Fibroblast of lung (primary cell): Measurements from ENCODE around the gene PRDX6. TPM values are rescaled to one million over a fixed set of nuclear protein-coding genes. Genes with fewer than 3 reads are reported as not detected.

ENCODE experiments used
- DNase-seq, 2 donors: peaks; one replicate each; pipeline versions ENCODE4 v3.0.0 to v3.0.0-alpha.2; 2010; ENCODE audit warnings: low read depth in 2 of 2
- H2AFZ ChIP-seq: 2 replicates; pipeline ENCODE4 v1.5.1; 2012; ENCODE audit warnings: low read length, control low read depth, inconsistent platforms
- H3K27ac ChIP-seq: 2 replicates; pipeline ENCODE4 v1.5.1; 2011; ENCODE audit warnings: low read length, control low read depth; ENCODE audit not compliant: insufficient read depth
- H3K27me3 ChIP-seq: 2 replicates; pipeline ENCODE4 v1.5.1; 2011; ENCODE audit warnings: mild to moderate bottlenecking, low read length; ENCODE audit not compliant: control insufficient read depth, insufficient read depth
- H3K36me3 ChIP-seq: 2 replicates; pipeline ENCODE4 v1.5.1; 2011; ENCODE audit warnings: low read length; ENCODE audit not compliant: control insufficient read depth, insufficient read depth
- H3K4me1 ChIP-seq: 2 replicates; pipeline ENCODE4 v1.5.1; 2011; ENCODE audit warnings: low read length; ENCODE audit not compliant: control insufficient read depth, insufficient read depth; ENCODE audit errors: extremely low read depth
- H3K4me2 ChIP-seq: 2 replicates; pipeline ENCODE4 v1.5.1; 2011; ENCODE audit warnings: low read length, control low read depth; ENCODE audit not compliant: insufficient read depth; ENCODE audit errors: extremely low read depth
- H3K4me3 ChIP-seq, 4 experiments: fragments of 200-600 bp in 1 of 4; sonication (generic) in 1 of 4; replicated peaks in 1 of 4; 2 replicates each; pipeline ENCODE4 v1.5.1; 2011 to 2016; ENCODE audit warnings: low read length in 4 of 4, low read depth in 3 of 4, mild to moderate bottlenecking in 3 of 4, control low read depth in 2 of 4, inconsistent platforms in 1 of 4, mixed read lengths in 1 of 4; ENCODE audit not compliant: insufficient read depth in 1 of 4; ENCODE audit errors: control extremely low read depth in 1 of 4
- H3K79me2 ChIP-seq: 2 replicates; pipeline ENCODE4 v1.5.1; 2012; ENCODE audit warnings: mild to moderate bottlenecking, low read length, inconsistent platforms; ENCODE audit not compliant: control insufficient read depth, insufficient read depth
- H3K9ac ChIP-seq: 2 replicates; pipeline ENCODE4 v1.5.1; 2011; ENCODE audit warnings: mild to moderate bottlenecking, low read length, control low read depth; ENCODE audit not compliant: insufficient read depth
- H3K9me3 ChIP-seq: 2 replicates; pipeline ENCODE4 v1.5.1; 2012; ENCODE audit warnings: low read depth, low read length; ENCODE audit not compliant: control insufficient read depth, insufficient read depth
- H4K20me1 ChIP-seq: 2 replicates; pipeline ENCODE4 v1.5.1; 2011; ENCODE audit warnings: low read length; ENCODE audit not compliant: control insufficient read depth, insufficient read depth; ENCODE audit errors: extremely low read depth
- CTCF ChIP-seq, 2 donors: IDR thresholded peaks in 1 of 2; conservative IDR thresholded peaks in 1 of 2; 1 replicate in 1 of 2; 2 replicates in 1 of 2; pipeline ENCODE4 v1.5.1; 2011 to 2012; ENCODE audit warnings: low read length in 2 of 2, control low read depth in 1 of 2, inconsistent platforms in 1 of 2, low read depth in 1 of 2, mild to moderate bottlenecking in 1 of 2
- EZH2 ChIP-seq: IDR thresholded peaks from 2 replicates; pipeline ENCODE4 v1.5.1; 2012; ENCODE audit warnings: low read length, control low read depth, mild to moderate bottlenecking; ENCODE audit errors: missing control alignments
- polyA minus RNA-seq: library from RNA; depleted of rRNA, polyadenylated mRNA; stranded (reverse); fragments of >200 nt; gene quantifications from 2 replicates; pipeline ENCODE4 v1.2.3, GENCODE V29; 2011; ENCODE audit warnings: low replicate concordance
- polyA plus RNA-seq, 2 donors: library from polyadenylated mRNA; depleted of rRNA in 1 of 2; stranded (reverse) in 1 of 2; unstranded in 1 of 2; fragments of >200 nt; gene quantifications; 2 replicates each; pipeline ENCODE4 v1.2.1, GENCODE V29; 2011 to 2012; ENCODE audit warnings: missing spikeins in 1 of 2
- total RNA-seq: library from RNA; depleted of rRNA; stranded (reverse); fragments of >200 nt; gene quantifications from 2 replicates; pipeline ENCODE4 v1.2.1, GENCODE V29; 2014

Gene PRDX6
- total RNA-seq: 138 and 183 TPM in 2 replicates
- polyA plus RNA-seq: 307 and 384 TPM in 2 replicates
- polyA plus RNA-seq (2012): 258 and 298 TPM in 2 replicates
- polyA minus RNA-seq: 127 and 154 TPM in 2 replicates

- DNase-seq: peak; percentile 80 to 83
These were observed at the start of gene PRDX6 for GRCh38 chr1:173477286-173478093. PRDX6 (plus strand) TSS chr1:173477335; CDS start chr1:173477398, 63 bp downstream.

GRCh38 chr1:173429471-173430402 lies 47.4 kb upstream of the PRDX6 start:
- H3K36me3 ChIP-seq: no peaks in the 10 kb centered on the region
- peak; percentile 96 to 97 for DNase-seq
- H3K27me3 ChIP-seq: no peaks in the 10 kb centered on the region
- peaks cover 11% of the 10 kb centered on the region for H3K4me1 ChIP-seq
- peak overlapping the region; percentile 81 for H3K27ac ChIP-seq
- no peak overlapping the region for H3K9ac ChIP-seq
- no peaks in the 10 kb centered on the region for H4K20me1 ChIP-seq
- peak overlapping the region; percentile 5 to 48 (median 16) for H3K4me3 ChIP-seq
- peak overlapping the region; percentile 68 for H2AFZ ChIP-seq
- no peaks in the 10 kb centered on the region for H3K9me3 ChIP-seq
- H3K4me2 ChIP-seq: peak overlapping the region; percentile 97
- no peaks in the 10 kb centered on the region for H3K79me2 ChIP-seq
- TF ChIP-seq CTCF (conservative IDR thresholded peaks at IDR 0.05 in 1 of 2, IDR thresholded peaks at IDR 0.05 in 1 of 2; ENCODE audit: low read depth in 1 of 2, low read length in 2 of 2) (peak; percentile 58 to 75), EZH2 (no peak)

More at GRCh38 chr1:173477286-173478093, at the start of gene PRDX6:
- peaks cover 12% of the 10 kb centered on the region for H3K36me3 ChIP-seq
- H3K27me3 ChIP-seq: no peaks in the 10 kb centered on the region
- TF ChIP-seq CTCF (conservative IDR thresholded peaks at IDR 0.05 in 1 of 2, IDR thresholded peaks at IDR 0.05 in 1 of 2; ENCODE audit: low read depth in 1 of 2, low read length in 2 of 2) (no peak), EZH2 (no peak)
- H3K4me1 ChIP-seq: peaks cover 12% of the 10 kb centered on the region
- peak within 1 kb of the TSS; percentile 70 to 91 (median 82) for H3K4me3 ChIP-seq
- H3K79me2 ChIP-seq: peaks cover 39% of the 10 kb centered on the region
- peak within 1 kb of the TSS; percentile 97 for H3K27ac ChIP-seq
- H2AFZ ChIP-seq: peak within 1 kb of the TSS; percentile 91
- H3K4me2 ChIP-seq: peak within 1 kb of the TSS; percentile 97
- H3K9ac ChIP-seq: peak within 1 kb of the TSS; percentile 94
- no peaks in the 10 kb centered on the region for H4K20me1 ChIP-seq
- H3K9me3 ChIP-seq: no peaks in the 10 kb centered on the region
